ENCODE results near the gene MAN1B1. TPM values are rescaled to one million over a fixed set of nuclear protein-coding genes. Genes with fewer than 3 reads are reported as not detected.

MAN1B1 gene
- polyA plus RNA-seq, 1 donor (not counting 4 experiments of a cell fraction or from before 2014, with no cell fraction given): 34.3 TPM

GRCh38 chr9:137114613-137115393 is 28.0 kb downstream of the MAN1B1 start, which contains the start of gene DPP7:
TSS of gene DPP7 (minus strand) at chr9:137114733. CDS start at chr9:137114713, 20 bp downstream.
- H3K27me3 ChIP-seq (ENCODE audit: control insufficient read depth, extremely low read depth, insufficient read depth, low read length): peaks cover 7% of the 10 kb centered on the region
- TF ChIP-seq CTCF (optimal IDR thresholded peaks at IDR 0.05 in 1 of 3, IDR thresholded peaks at IDR 0.05 in 1 of 3, conservative IDR thresholded peaks at IDR 0.05 in 1 of 3; ENCODE audit: extremely low read depth in 1 of 3, insufficient read depth in 2 of 3, low read length in 3 of 3) (no peak), EZH2 (IDR thresholded peaks at IDR 0.05; ENCODE audit: low read length) (no peak)
- H3K4me3 ChIP-seq (ENCODE audit: control insufficient read depth in 2 of 3, extremely low read depth in 1 of 3, insufficient read depth in 2 of 3, low read depth in 1 of 3, low read length in 3 of 3): peak within 1 kb of the TSS; percentile 53 to 68 (median 61)
- dilution Hi-C loops (cut with MboI; ENCODE audit: extremely low pct_ligation_motif_present, low sequenced_read_pairs): no loop called here
- DNase-seq (ENCODE audit: low read depth, low spot score) (no peak), FAIRE-seq (no peak)
- no peaks in the 10 kb centered on the region for H3K79me2 ChIP-seq (ENCODE audit: control insufficient read depth, insufficient read depth, low read length)
- peak within 1 kb of the TSS; percentile 33 for H2AFZ ChIP-seq (ENCODE audit: control insufficient read depth, low read length)
- H3K9ac ChIP-seq (ENCODE audit: control insufficient read depth, extremely low read depth, insufficient read depth, low read length): peak within 1 kb of the TSS; percentile 33
- H4K20me1 ChIP-seq (ENCODE audit: control insufficient read depth, extremely low read depth, insufficient read depth, low read length): no peaks in the 10 kb centered on the region
- peak within 1 kb of the TSS; percentile 70 for H3K4me2 ChIP-seq (ENCODE audit: control insufficient read depth, extremely low read depth, insufficient read depth, low read depth, low read length)
- H3K36me3 ChIP-seq (ENCODE audit: control insufficient read depth in 2 of 2, extremely low read depth in 1 of 2, insufficient read depth in 2 of 2, low read length in 2 of 2): peaks cover 0 to 2% of the 10 kb centered on the region in 2 experiments
- no peak within 1 kb of the TSS for H3K27ac ChIP-seq (ENCODE audit: control insufficient read depth, insufficient read depth, low read length)
- H3K4me1 ChIP-seq (ENCODE audit: control insufficient read depth, extremely low read depth, insufficient read depth, low read length): no peaks in the 10 kb centered on the region
- H3K9me3 ChIP-seq (ENCODE audit: control insufficient read depth, low read depth, low read length): no peaks in the 10 kb centered on the region
- H3K9me1 ChIP-seq (ENCODE audit: control insufficient read depth, extremely low read depth, insufficient read depth, low read length): no peaks in the 10 kb centered on the region

- H4K20me1 ChIP-seq (ENCODE audit: control insufficient read depth, extremely low read depth, insufficient read depth, low read length): no peaks in the 10 kb centered on the region
- H3K4me2 ChIP-seq (ENCODE audit: control insufficient read depth, extremely low read depth, insufficient read depth, low read depth, low read length): no peak overlapping the region
- no peaks in the 10 kb centered on the region for H3K4me1 ChIP-seq (ENCODE audit: control insufficient read depth, extremely low read depth, insufficient read depth, low read length)
- no peaks in the 10 kb centered on the region for H3K79me2 ChIP-seq (ENCODE audit: control insufficient read depth, insufficient read depth, low read length)
- H2AFZ ChIP-seq (ENCODE audit: control insufficient read depth, low read length): no peak overlapping the region
- no peak for TF ChIP-seq CTCF (optimal IDR thresholded peaks at IDR 0.05 in 1 of 3, IDR thresholded peaks at IDR 0.05 in 1 of 3, conservative IDR thresholded peaks at IDR 0.05 in 1 of 3; ENCODE audit: extremely low read depth in 1 of 3, insufficient read depth in 2 of 3, low read length in 3 of 3)
- no peak for TF ChIP-seq EZH2 (IDR thresholded peaks at IDR 0.05; ENCODE audit: low read length)
- no peaks in the 10 kb centered on the region for H3K9me3 ChIP-seq (ENCODE audit: control insufficient read depth, low read depth, low read length)
- H3K36me3 ChIP-seq (ENCODE audit: control insufficient read depth in 2 of 2, extremely low read depth in 1 of 2, insufficient read depth in 2 of 2, low read length in 2 of 2): peaks cover 0 to 2% of the 10 kb centered on the region in 2 experiments
- FAIRE-seq (no peak), DNase-seq (ENCODE audit: low read depth, low spot score) (no peak)
- H3K27ac ChIP-seq (ENCODE audit: control insufficient read depth, insufficient read depth, low read length): no peak overlapping the region
- H3K9me1 ChIP-seq (ENCODE audit: control insufficient read depth, extremely low read depth, insufficient read depth, low read length): no peaks in the 10 kb centered on the region
- H3K4me3 ChIP-seq (ENCODE audit: control insufficient read depth in 2 of 3, extremely low read depth in 1 of 3, insufficient read depth in 2 of 3, low read depth in 1 of 3, low read length in 3 of 3): no peak overlapping the region
- peaks cover 7% of the 10 kb centered on the region for H3K27me3 ChIP-seq (ENCODE audit: control insufficient read depth, extremely low read depth, insufficient read depth, low read length)
- no peak overlapping the region for H3K9ac ChIP-seq (ENCODE audit: control insufficient read depth, extremely low read depth, insufficient read depth, low read length)
- dilution Hi-C loops (cut with MboI; ENCODE audit: extremely low pct_ligation_motif_present, low sequenced_read_pairs): no loop called here
Observed at GRCh38 chr9:137115394-137116026, 28.7 kb downstream of the MAN1B1 start.

All from keratinocyte (primary cell).